KOPT-K1 (cell line): Measurements from ENCODE around the gene DHCR24.

ENCODE experiments used
- H3K27ac ChIP-seq: fragments of 200-600 bp; sonication (generic); 2 replicates; pipeline ENCODE4 v1.5.1; 2016; ENCODE audit warnings: antibody characterized with exemption, mild to moderate bottlenecking, low read depth, low read length; ENCODE audit not compliant: poor library complexity, severe bottlenecking
- H3K36me3 ChIP-seq: fragments of 200-600 bp; sonication (generic); 2 replicates; pipeline ENCODE4 v1.5.1; 2017; ENCODE audit warnings: antibody characterized with exemption, mild to moderate bottlenecking, low read length, moderate library complexity; ENCODE audit not compliant: insufficient read depth
- H3K9me3 ChIP-seq: fragments of 200-600 bp; sonication (generic); 2 replicates; pipeline ENCODE4 v1.5.1; 2017; ENCODE audit warnings: antibody characterized with exemption, low read length, mild to moderate bottlenecking; ENCODE audit not compliant: insufficient read depth, poor library complexity, severe bottlenecking

DHCR24 gene

DNA sequence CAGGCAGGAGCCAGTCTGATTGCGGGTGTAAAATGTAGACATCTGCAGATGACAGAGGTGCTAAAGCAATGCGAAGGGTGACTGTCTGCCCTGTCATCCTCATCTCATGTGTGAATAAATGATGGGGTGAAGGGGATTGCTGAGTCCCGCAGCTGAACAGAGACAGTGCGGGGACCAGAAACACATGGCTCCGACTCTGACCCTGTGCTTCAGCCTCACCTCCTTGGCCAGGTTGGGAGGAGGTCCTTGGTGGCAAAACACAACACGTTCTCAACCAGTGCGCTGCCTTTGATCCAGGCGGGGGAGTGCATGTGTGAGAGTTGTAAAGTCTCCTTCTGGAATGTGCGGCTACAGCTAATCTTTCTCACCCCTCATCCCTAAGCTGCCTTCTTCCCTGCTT is 53.9 kb downstream of the DHCR24 start:
- Histone ChIP-seq H3K27ac (no peak overlapping the region), H3K9me3 (peaks cover 20% of the 10 kb centered on the region), H3K36me3 (no peaks in the 10 kb centered on the region)

DNA sequence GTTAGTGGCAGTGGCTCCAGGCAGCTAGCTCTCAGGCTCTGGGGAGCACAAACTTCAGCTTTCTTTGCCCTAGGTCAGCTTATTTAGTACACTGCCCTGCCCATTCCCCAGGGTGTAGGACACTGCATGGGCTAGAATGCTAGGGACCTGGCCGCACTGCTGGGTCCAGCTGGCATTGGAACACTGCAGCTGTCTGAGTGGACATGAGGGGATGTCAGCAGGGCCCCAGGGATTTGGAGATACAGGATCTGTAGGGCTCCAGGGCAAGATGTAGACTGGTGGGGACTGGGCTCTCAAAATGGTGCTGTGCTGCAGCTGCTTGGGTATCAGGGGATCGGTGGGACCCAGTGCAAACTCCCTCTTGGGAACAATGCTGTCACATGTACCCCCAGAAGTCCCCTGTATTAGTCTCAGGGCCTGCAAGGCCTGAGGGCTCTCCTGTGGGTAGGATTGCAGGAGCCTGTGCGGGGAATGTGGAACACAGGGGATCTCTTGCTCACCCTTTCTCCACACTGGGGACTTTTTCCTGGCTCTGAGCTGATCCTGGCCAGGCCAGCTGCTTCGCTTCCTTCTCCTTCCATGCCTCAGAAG is 60.7 kb downstream of the DHCR24 start:
- Histone ChIP-seq H3K36me3 (no peaks in the 10 kb centered on the region), H3K9me3 (peaks cover 63% of the 10 kb centered on the region), H3K27ac (no peak overlapping the region)

- Histone ChIP-seq H3K36me3 (no peaks in the 10 kb centered on the region), H3K27ac (no peak overlapping the region), H3K9me3 (peaks cover 57% of the 10 kb centered on the region)
Measured at GRCh38 chr1:54825696-54826095, 61.3 kb downstream of the DHCR24 start.

- Histone ChIP-seq H3K27ac (no peak overlapping the region), H3K9me3 (peaks cover 48% of the 10 kb centered on the region), H3K36me3 (no peaks in the 10 kb centered on the region)
Measured at GRCh38 chr1:54823670-54824069, 63.3 kb downstream of the DHCR24 start.

DNA sequence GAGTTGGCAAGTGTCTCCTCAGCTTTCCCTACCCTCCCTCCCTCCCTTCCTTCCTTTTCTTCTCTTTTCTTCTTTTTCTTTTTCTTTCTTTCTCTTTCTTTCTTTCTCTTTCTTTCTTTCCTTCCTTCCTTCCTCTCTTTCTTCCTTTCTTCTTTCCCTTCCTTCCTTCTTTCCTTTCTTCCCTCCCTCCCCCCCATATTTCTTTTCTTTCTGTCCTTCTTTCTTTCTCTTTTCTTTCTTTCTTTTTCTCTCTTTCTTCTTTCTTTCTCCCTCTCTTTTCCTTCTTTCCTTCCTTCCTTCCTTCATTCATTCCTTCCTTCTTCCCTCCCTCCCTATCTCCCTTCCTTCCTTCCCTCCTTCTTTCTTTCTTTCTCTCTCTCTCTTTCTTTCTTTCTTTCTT is 67.3 kb downstream of the DHCR24 start:
- Histone ChIP-seq H3K9me3 (peaks cover 13% of the 10 kb centered on the region), H3K27ac (no peak overlapping the region), H3K36me3 (no peaks in the 10 kb centered on the region)

DNA sequence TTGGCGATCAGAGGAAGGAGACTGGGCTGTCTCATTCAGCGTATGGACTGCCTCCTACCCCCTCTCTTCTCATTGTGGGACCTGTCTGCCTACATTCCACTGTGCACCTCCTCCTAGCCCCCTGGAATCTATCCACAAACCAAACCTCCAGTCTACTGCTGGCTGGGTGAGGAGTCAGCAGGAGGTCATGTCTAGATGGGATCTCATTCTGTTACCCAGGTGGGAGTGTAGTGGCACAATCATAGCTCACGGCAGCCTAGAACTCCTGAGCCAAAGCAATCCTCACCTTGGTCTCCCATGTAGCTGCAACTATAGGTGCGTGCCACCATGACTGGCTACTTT is 67.8 kb downstream of the DHCR24 start:
- no peaks in the 10 kb centered on the region for H3K36me3 ChIP-seq
- no peak overlapping the region for H3K27ac ChIP-seq
- peaks cover 7% of the 10 kb centered on the region for H3K9me3 ChIP-seq

DNA sequence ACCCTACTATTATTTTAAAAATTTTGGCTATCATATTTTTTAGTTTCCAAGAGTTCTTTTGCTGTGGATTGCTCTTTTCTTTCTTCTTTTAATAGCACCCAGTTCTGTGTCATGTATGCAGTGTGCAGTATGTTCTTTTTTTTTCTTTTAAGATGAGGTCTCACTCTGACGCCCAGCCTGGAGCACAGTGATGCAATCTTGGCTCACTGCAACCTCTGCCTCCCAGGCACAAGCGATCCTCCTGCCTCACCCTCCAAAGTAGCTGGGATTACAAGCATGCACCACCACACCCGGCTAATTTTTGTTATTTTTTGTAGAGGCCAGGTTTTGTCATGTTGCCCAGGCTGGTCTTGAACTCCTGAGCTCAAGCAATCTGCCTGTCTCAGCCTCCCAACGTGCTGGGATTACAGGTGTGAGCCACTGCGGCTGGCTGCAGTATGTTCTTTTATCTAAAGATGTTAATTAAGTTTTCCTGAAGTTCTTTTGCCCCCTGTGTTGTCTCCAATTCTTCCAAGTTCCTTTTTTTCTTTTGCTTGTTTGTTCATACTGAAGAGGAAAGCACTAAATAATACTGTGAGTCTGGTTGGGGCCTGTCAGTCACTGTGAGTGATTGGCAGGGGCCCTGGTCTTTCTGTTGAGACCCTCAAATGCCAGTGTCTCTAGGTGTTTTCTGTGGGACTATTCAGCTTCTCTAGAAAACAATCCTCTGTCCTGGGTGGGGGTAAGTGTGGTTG is 68.4 kb downstream of the DHCR24 start:
- Histone ChIP-seq H3K36me3 (no peaks in the 10 kb centered on the region), H3K27ac (no peak overlapping the region), H3K9me3 (peaks cover 2% of the 10 kb centered on the region)

DNA sequence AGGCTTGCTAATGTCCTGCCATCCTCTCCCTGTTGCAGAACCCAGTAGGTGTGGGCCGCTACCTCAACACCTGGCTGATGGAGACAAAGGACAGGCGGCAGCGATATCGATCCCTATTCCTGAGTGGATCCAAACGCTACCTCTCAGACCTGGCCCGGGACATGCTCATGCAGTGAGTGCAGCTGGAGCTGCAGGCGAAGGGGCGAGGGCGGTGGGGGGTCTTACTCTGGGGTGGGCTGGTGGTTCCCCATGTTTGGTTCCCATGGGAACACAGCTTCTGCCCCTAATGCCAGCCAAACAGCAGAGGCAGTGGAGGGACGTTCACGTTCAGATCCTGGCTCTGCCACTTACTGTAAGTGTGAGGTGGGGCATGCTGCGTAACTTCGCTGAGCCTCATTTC is 70.0 kb downstream of the DHCR24 start:
- Histone ChIP-seq H3K27ac (no peak overlapping the region), H3K9me3 (no peaks in the 10 kb centered on the region), H3K36me3 (no peaks in the 10 kb centered on the region)

DNA sequence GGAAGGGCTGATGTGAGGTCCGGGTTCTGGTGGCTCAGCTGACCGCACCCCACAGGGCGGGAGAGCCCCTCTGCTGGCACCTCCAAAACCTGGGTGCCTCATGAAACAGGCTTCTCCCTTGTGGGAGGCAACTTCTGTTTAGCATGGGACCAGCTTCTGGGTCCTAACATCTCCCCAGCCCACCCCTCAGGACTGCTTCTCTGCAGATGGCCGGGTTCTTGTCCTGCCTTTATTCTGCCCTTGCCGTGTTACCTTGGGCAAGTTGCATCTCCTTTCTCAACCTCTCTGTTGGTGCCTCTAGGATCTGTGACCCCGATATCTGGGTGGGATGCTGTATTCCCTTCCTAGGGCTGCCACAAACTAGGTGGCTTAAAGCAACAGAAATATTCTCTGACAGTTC is 70.9 kb downstream of the DHCR24 start:
- Histone ChIP-seq H3K27ac (no peak overlapping the region), H3K9me3 (no peaks in the 10 kb centered on the region), H3K36me3 (no peaks in the 10 kb centered on the region)

DNA sequence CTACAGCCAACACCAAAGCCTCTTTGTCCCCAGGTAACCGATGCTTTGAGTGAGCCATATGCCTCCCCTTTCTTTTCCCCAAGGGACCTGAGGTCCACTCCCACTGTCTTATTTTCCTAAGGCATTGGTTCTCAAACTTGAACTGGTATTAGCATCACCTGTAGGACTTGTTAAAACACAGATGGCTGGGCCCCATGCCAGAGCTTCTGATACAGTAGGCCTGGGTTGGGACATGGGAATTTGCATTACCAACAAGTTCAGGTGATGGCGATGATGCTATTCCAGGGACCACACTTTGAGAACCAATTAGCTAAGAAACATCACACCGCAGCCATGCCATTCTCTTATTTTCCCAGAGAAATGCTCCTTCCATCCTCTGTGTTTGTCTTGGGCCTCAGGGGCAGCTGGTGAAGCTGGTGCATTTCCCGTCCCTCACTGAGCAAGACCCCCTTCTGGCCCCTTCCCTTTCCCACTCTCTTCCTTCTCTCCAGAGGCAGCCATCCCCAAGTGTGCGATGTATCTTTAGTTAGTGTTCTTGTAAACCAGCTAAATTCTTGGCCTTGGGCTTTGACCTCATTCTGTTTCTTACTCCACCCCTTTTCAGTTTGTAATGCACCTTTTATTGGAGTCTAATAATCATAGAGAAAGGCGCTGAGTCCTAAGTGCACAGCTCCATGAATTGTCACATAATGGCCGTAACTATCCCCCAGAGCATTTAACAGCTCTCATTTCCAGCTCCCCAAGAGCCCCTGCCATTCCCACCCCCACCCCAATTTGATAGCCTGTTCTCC is 71.7 kb downstream of the DHCR24 start:
- Histone ChIP-seq H3K27ac (no peak overlapping the region), H3K9me3 (no peaks in the 10 kb centered on the region), H3K36me3 (no peaks in the 10 kb centered on the region)

GRCh38 chr1:54814571-54814970 is 72.4 kb downstream of the DHCR24 start:
- Histone ChIP-seq H3K36me3 (no peaks in the 10 kb centered on the region), H3K9me3 (no peaks in the 10 kb centered on the region), H3K27ac (no peak overlapping the region)

DNA sequence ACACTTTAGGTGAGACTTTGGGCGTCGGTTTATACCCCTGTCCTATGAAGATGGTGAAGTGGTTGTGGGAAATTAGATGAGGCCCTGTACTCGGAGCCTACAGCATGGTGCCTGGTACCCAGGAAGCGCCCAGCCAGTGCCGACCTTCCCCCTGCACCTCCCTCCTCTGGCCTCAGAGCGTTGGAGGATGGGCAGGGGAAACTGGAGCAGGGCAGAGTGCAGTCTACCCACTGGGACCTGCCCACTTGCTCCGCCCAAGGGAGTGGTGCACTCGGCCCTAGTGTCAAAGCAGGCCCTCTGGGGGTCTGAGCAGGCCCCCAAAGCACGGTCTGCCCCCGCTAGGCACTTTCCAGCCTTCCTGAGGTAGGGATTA is 72.9 kb downstream of the DHCR24 start:
- Histone ChIP-seq H3K27ac (no peak overlapping the region), H3K36me3 (no peaks in the 10 kb centered on the region), H3K9me3 (no peaks in the 10 kb centered on the region)

DNA sequence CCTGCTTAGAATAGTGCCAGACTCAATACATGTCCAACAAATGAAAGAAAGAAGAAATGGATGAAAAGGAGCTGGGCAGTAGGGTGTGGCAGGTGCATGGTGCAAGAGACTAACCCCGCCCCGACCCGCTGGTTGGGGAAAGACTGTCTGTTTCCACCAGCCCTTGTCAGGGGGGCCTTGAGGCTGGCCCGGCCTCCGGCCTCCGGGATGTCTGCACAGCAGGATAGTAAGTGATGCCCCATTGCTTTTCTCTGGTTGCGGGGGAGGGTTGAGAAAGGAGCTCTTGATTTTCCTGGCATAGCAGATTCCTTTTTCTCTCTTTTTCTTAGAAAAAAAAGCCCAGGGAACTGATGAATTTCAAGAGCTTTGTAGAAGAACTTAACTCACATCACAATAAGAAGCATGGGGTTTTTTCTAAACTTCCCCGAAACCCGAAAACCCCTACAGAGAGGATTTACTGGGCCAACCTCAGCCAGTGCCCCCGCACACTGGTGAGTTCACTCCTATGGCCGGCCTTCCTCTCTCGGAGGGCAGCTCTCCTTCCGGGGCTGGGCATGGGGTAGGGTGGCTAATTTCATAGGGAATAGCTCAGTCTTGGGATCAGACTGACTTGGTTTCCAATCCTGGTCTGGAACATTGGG is 73.4 kb downstream of the DHCR24 start:
- no peaks in the 10 kb centered on the region for H3K36me3 ChIP-seq
- H3K27ac ChIP-seq = no peak overlapping the region
- no peaks in the 10 kb centered on the region for H3K9me3 ChIP-seq

DNA sequence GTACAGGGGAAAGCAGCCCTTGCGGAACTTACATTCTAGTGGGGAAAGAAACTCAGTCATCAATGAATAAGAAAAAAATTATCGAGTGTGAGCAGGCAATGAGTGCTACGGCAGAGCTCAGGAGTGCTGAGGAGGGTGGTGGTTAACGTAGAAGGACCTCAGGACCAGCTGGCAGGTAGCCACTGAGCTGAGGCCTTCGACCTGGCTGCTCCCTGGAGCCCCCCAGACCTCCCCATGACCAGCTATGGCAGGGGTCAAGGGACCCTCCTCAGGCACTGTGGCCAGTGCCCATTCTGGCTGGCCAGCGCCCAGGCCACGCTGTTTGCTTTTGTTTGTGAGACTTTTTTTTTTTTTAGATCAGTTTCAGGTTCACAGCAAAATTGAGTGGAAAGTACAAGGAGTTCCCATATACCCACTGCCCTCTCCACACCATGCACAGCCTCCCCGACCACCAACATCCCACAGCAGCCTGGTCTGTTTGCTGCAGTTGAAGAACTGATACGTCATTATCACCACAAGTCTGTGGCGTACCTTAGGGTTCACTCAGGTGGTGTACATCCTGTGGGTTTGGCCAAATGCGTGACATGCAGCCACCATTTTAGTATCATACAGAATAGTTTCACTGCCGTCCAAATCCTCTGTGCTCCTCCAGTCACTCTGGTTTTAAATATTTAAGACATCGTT is 74.1 kb downstream of the DHCR24 start:
- H3K27ac ChIP-seq = no peak overlapping the region
- no peaks in the 10 kb centered on the region for H3K36me3 ChIP-seq
- H3K9me3 ChIP-seq = no peaks in the 10 kb centered on the region
